ENCODE measurements around the gene ECE1.
"Not testable (repeated sequence)": the region's sequence is repeated elsewhere in the genome, so short reads cannot be mapped to it uniquely, and the experiment has no call there.

The ECE1 gene

GRCh38 chr1:21176586-21177555, 113.4 kb downstream of the ECE1 start, which contains the start of gene EIF4G3:
EIF4G3 (minus strand) TSS chr1:21176897; CDS start chr1:21002742, 174,155 bp downstream.
- DNase-seq (ENCODE audit: low spot score) = peak; percentile 98

DNA sequence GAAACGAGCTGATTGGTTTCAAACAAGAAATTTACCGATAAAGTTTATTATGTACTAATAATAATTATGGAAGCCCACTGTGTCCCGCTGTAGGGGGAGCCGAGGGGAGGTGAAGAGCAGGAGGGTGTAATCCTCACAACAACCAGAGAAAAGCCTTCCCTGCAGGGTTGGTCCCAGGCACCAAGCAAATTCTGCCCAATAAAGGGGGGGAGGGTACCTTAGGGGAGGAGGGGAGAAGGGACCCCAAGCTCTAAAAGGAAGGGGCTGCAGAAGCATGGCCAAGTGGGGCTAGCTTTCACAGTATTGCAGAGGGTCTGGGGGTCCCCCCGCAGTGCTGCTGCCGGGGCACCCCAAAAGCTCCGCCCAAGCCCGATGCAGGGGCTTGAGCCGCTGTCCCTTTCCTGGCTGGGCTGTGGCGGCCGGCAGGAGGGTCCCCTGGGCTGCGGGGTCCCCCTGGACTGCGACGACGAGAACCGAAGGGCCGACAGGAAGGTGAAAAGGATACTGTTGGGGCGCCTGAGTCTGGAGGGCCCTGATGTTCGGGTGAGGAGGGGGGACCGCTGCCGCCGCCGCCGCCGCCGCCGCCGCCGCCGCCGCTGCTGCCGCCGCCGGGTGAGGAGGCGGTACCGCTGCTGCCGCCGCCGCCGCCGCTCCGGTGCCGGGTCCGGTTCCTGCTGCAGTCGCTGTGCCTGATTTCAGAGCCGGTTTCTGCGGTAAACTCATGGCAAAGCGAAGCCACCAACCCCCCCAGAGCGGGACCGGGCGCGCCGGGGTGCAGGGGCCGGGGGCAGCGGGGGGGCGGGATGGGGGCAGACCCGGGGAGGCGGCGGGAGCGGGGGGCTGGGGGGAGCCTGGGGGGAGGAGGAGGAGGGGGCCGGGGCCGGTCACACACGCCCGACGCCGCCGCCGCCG, 114.3 kb downstream of the ECE1 start:
- DNase-seq (ENCODE audit: low spot score) = peak; percentile 53

DNA sequence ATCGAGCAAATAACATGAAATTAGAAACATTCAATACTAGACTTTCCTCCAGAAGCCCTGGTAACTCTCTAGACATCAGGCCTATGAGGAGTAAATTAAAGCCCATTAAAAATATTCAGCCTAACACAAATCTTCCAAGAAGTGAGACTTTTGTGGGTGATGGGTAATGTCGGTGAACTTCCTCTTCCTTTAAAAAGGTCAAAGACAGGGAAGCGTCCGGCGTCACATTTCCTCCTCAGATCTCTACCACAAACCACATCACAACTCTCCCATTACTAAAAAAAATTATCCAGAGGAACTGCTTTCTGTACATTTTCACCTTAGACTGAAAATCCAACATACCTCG, 115.0 kb downstream of the ECE1 start:
- no peak for DNase-seq (ENCODE audit: low spot score)

GRCh38 chr1:21174654-21175323, 115.5 kb downstream of the ECE1 start:
- DNase-seq (ENCODE audit: low spot score) = no peak

DNA sequence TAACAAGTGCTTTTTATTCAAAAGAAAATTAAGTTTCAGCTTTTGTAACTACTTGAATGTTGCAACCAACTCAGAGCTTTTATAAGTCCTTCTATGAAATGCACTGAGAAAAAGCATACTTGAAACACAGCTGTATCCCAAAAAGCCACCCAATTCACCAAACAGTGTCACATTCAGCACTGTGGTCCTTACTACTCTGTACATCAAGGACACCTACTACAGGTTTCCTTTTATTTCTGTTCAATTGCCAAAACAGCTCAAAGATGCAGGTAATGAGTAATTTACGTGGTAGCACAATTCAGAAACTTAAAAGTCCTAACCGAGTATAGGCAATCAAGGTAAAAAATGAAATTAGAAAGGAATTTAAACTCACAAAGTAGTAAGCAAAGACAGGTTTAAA, 116.0 kb downstream of the ECE1 start:
- DNase-seq (ENCODE audit: low spot score) = no peak

DNA sequence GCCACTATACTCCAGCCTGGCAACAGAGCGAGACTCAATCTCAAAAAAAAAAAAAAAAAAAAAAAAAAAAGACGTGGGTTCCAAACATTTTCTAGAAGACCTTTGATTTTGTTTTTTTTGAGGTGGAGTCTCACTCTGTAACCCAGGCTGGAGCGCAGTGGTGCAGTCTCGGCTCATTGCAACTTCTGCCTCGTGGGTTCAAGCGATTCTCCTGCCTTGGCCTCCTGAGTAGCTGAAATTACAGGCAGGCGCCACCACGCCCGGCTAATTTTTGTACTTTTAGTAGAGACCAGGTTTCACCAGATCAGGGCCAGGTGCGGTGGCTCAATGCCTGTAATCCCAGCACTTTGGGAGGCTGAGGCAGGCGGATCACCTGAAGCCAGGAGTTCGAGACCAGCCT, 117.2 kb downstream of the ECE1 start:
- not testable (repeated sequence) for DNase-seq (ENCODE audit: low spot score)

GRCh38 chr1:21170837-21171236, 119.4 kb downstream of the ECE1 start:
- DNase-seq (ENCODE audit: low spot score) = not testable (repeated sequence)

- DNase-seq (ENCODE audit: low spot score) = no peak
Measured at GRCh38 chr1:21168444-21168843, 121.8 kb downstream of the ECE1 start.

Data from iPS-NIHi11 (cell line).